ENCODE data around the gene ADGRF5.

ADGRF5 gene

DNA sequence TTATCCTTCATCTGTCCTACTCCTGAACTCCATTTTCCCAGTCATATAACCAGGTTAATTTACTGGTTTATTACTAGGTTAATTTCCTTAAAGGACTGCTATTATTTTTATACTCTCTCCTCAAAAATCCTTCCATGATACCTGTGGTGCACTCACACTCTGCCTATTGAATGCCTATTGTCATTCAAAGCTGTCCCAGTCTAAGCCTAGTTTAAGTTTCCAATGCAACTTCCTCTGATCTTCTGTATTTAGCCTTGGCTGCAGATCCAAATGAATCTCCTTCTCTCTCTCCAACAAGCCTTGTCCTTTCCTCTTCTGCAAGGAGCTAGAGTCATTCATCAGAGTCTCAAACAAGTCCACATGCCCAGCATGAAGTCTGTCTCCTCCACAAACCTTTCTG is 41.3 kb upstream of the ADGRF5 start:
- no peak overlapping the region for H3K4me3 ChIP-seq (ENCODE audit: control insufficient read depth, low read depth, low read length)
- TF ChIP-seq, protein P1, sequence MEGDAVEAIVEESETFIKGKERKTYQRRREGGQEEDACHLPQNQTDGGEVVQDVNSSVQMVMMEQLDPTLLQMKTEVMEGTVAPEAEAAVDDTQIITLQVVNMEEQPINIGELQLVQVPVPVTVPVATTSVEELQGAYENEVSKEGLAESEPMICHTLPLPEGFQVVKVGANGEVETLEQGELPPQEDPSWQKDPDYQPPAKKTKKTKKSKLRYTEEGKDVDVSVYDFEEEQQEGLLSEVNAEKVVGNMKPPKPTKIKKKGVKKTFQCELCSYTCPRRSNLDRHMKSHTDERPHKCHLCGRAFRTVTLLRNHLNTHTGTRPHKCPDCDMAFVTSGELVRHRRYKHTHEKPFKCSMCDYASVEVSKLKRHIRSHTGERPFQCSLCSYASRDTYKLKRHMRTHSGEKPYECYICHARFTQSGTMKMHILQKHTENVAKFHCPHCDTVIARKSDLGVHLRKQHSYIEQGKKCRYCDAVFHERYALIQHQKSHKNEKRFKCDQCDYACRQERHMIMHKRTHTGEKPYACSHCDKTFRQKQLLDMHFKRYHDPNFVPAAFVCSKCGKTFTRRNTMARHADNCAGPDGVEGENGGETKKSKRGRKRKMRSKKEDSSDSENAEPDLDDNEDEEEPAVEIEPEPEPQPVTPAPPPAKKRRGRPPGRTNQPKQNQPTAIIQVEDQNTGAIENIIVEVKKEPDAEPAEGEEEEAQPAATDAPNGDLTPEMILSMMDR (IDR thresholded peaks at IDR 0.05; ENCODE audit: control insufficient read depth, insufficient read depth, low read depth, low read length, missing control alignments), result no peak
- DNase-seq (ENCODE audit: low read depth), result no peak

GRCh38 chr6:46961711-46962110 is 40.0 kb upstream of the ADGRF5 start:
- H3K4me3 ChIP-seq (ENCODE audit: control insufficient read depth, low read depth, low read length), result no peak overlapping the region
- TF ChIP-seq, protein P1 (IDR thresholded peaks at IDR 0.05; ENCODE audit: control insufficient read depth, insufficient read depth, low read depth, low read length, missing control alignments), result no peak
- DNase-seq (ENCODE audit: low read depth), result no peak

GRCh38 chr6:46961232-46961631 is 39.5 kb upstream of the ADGRF5 start:
- TF ChIP-seq, protein P1 (IDR thresholded peaks at IDR 0.05; ENCODE audit: control insufficient read depth, insufficient read depth, low read depth, low read length, missing control alignments), result no peak
- no peak for DNase-seq (ENCODE audit: low read depth)
- H3K4me3 ChIP-seq (ENCODE audit: control insufficient read depth, low read depth, low read length), result no peak overlapping the region

- TF ChIP-seq, protein P1 (IDR thresholded peaks at IDR 0.05; ENCODE audit: control insufficient read depth, insufficient read depth, low read depth, low read length, missing control alignments), result no peak
- DNase-seq (ENCODE audit: low read depth), result no peak
- H3K4me3 ChIP-seq (ENCODE audit: control insufficient read depth, low read depth, low read length), result no peak overlapping the region
Observed at GRCh38 chr6:46959419-46959818, 37.7 kb upstream of the ADGRF5 start.

DNA sequence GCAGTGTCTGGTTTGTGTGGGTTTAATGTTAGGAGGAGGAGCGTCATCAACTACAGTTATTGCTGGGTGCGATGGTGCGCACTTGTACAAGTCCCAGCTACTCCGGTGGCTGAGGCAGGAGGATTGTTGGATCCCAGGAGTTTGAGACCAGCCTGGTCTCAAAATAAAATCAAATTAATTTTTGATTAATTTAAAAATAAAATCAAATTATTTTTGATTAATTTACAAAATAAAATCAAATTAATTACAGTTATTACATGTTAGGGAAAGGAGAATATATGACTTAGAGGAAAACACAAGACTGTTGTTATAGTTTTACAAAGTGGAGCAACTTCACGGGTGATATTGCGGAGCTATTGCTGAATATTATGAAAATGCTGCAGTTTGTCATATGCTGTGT is 34.7 kb upstream of the ADGRF5 start:
- no peak overlapping the region for H3K4me3 ChIP-seq (ENCODE audit: control insufficient read depth, low read depth, low read length)
- no peak for DNase-seq (ENCODE audit: low read depth)
- TF ChIP-seq, protein P1 (IDR thresholded peaks at IDR 0.05; ENCODE audit: control insufficient read depth, insufficient read depth, low read depth, low read length, missing control alignments), result no peak

GRCh38 chr6:46954837-46955451 is 33.2 kb upstream of the ADGRF5 start:
- no peak overlapping the region for H3K4me3 ChIP-seq (ENCODE audit: control insufficient read depth, low read depth, low read length)
- TF ChIP-seq, protein P1 (IDR thresholded peaks at IDR 0.05; ENCODE audit: control insufficient read depth, insufficient read depth, low read depth, low read length, missing control alignments), result no peak
- no peak for DNase-seq (ENCODE audit: low read depth)

Data from AG09309 (cell line).